Activated CD8-positive, alpha-beta memory T cell treated with anti-CD3 and anti-CD28 coated beads for 36 hours (primary cell): ENCODE measurements around the gene USP7. TPM values are rescaled to one million over a fixed set of nuclear protein-coding genes. Genes with fewer than 3 reads are reported as not detected.

ENCODE experiments used
- CTCF ChIA-PET: fragments of 350-600 bp; sonication (Branson Sonifier 250); formaldehyde crosslinking; loops from one replicate; lab custom pipeline; 2021; ENCODE audit warnings: antibody characterized with exemption; lab: Charles Lee
- POLR2A ChIA-PET: fragments of 350-600 bp; sonication (Branson Sonifier 250); formaldehyde crosslinking; loops from one replicate; lab custom pipeline; 2021; ENCODE audit warnings: antibody characterized with exemption; lab: Charles Lee
- total RNA-seq, 2 experiments: library from RNA; stranded (reverse); gene quantifications; one replicate each; pipeline ENCODE4 v1.2.3, GENCODE V29; 2021

Gene USP7
- total RNA-seq: 100 to 1,000 TPM; 192 to 209 TPM

DNA sequence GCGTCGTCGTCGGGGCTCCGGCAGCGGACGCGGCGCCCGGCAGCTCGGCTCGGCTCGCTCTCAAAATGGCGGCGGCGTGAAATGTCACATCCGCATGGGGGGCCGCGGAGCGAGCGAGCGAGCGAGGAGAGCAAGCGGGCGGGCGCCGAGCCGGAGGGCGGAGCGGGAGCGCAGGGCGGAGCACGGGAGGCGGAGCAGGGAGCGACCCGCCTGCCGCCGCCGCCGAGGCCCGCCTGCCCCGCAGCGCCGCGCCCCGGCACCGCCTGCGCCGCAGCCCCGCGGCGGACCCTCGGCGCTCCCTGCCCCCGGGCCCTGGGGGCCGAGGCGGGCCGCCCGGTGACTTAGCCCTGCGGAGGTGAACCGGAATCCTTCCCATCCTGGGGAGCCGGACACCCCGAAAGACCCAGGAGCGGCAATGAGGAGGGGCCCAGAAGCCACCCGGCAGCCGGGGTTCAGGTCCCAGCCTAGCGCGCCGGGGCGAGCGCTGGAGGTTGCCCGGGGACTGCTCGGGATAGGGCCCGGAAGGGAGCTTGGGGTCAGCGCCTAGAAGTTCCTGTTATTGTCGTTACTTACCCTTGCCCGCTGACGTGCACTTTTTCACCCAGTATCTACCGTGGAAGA is at the start of gene USP7:
TSS of gene USP7 (minus strand) at position 86 of the 621 bp plus-strand sequence. CDS start 621 bp downstream, outside the sequence.
- ChIA-PET POLR2A (interaction anchor here (0.5 to 1.3 kb wide), 7 partner anchors 24 to 139 kb away, joined by 3 to 7 read pairs (median 3); partner anchors contain the start of genes CARHSP1 and HAPSTR1), CTCF (interaction anchor here (0.9 kb wide), 1 partner anchor 90 kb away, joined by 3 read pairs; no protein-coding TSS in a partner anchor)

DNA sequence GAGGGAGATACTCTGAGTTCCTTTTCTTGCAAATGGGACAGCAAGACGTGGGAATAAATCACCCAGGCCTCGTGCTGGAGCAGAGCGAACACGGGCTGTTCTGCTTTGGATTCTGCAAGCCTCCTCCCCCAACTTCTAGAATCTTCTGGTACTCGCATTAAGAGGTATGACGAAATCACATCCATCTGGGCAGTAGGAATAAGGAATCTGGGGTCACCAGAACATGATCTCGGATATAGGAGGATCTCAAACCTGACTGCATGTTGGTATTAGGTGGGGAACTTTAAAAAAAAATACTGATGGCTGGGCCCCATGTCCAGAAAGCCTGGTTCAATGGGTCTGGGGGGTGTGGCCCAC is 49.8 kb upstream of the USP7 start:
- CTCF ChIA-PET: interaction anchor here (0.8 to 1.2 kb wide), 2 partner anchors 102 to 133 kb away, joined by 3 read pairs; no protein-coding TSS in a partner anchor
- POLR2A ChIA-PET: no interaction called here

- POLR2A ChIA-PET: no interaction called here
- CTCF ChIA-PET: interaction anchor here (0.8 to 1.2 kb wide), 2 partner anchors 101 to 133 kb away, joined by 3 read pairs; no protein-coding TSS in a partner anchor
Measured at GRCh38 chr16:9012848-9013507, 49.3 kb upstream of the USP7 start.

DNA sequence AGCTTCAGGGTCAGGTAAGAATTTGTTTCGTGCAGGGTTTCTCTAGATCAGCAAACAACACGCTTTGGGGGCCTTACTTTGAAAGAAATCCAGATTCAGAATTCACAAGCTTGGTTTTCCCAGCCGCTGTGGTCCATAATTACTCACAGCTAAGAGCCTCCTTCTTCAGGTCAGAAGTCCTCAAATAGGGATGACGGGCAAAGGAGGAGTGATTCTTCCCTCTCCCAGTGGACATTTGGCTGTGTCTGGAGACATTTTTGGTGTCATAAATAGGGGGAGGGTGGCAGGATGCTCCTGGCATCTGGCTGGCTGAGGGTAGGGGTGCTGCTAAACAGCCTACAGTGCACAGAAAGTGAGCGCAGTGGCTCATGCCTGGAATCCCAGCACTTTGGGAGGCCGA is 48.6 kb upstream of the USP7 start:
- ChIA-PET POLR2A (no interaction called here), CTCF (interaction anchor here (1.2 kb wide), 1 partner anchor 101 kb away, joined by 3 read pairs; no protein-coding TSS in a partner anchor)

DNA sequence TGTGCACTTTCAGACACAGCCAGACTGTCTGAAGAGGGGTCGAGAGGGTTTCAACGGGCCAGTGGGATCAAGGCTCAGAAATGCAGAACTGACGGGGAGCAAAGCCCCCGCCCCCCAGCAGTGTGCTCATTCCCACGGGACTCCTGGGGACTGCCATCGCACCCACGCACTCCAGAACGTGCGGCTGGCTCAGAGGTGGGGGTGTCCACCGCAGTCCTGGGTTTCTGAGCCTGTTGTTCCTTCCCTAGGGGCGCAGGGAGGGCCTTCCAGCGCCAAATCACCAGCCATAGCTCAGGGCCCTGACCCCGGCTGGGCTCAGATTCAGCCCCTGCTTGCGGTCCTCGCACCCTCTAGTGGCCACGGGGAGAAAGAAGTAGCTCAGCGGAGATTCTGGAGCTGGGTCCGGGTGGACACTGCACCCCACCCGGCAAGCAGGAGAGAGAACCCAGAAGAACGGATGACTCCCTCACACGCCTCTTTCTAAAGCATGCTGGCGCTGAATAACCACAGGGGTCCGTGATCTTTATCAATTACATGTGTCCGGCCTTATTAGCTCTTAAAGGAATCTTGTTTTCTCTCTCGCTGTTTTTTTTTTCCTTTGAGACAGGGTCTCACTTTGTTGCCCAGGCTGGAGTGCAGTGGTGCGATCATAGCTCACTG is 45.0 kb upstream of the USP7 start:
- POLR2A ChIA-PET: interaction anchor here (0.5 to 0.9 kb wide), 3 partner anchors 9 to 325 kb away, joined by 4 to 5 read pairs (median 4); no protein-coding TSS in a partner anchor
- CTCF ChIA-PET: interaction anchor here (0.7 to 2.3 kb wide), 15 partner anchors 9 to 129 kb away, joined by 3 to 7 read pairs (median 5); no protein-coding TSS in a partner anchor

DNA sequence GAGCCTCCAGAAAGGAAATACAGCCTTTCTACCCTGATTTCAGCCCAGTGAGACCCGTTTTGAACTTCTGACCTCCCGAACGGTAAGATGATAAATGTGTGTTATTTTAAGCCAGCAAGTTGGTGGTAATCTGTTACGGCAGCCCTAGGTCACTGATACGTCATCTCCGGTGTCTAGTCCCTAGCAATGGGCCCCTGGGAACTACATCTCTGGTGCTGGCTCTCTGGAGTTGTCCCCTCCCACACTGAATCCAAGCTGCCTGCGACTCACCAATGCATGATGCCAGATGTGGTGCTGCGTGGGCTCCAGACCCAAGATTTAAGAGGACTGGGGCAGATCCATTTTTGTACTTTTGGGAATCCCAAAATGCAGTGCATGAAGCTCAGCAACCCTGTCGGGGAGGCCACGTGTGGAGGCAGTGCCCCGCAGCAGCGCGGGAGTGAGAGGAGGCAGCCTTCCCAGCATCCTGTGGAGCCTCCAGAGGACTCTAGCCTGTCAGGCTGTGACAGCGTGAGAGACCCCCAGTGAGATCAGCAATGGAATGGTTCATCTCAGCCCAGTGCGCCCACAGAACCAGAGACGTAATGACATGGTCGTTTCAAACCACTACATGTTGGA is 43.6 kb upstream of the USP7 start:
- CTCF ChIA-PET: interaction anchor here (1.3 to 1.7 kb wide), 2 partner anchors 71 to 128 kb away, joined by 3 to 7 read pairs; no protein-coding TSS in a partner anchor
- POLR2A ChIA-PET: no interaction called here

- CTCF ChIA-PET: interaction anchor here (1.2 to 1.4 kb wide), 2 partner anchors 15 to 29 kb away, joined by 3 to 5 read pairs; no protein-coding TSS in a partner anchor
- POLR2A ChIA-PET: no interaction called here
Measured at GRCh38 chr16:9004183-9004582, 40.5 kb upstream of the USP7 start.

- ChIA-PET CTCF (interaction anchor here (1.2 to 1.4 kb wide), 2 partner anchors 16 to 29 kb away, joined by 3 to 5 read pairs; no protein-coding TSS in a partner anchor), POLR2A (no interaction called here)
Measured at GRCh38 chr16:9003763-9004162, 40.1 kb upstream of the USP7 start.

DNA sequence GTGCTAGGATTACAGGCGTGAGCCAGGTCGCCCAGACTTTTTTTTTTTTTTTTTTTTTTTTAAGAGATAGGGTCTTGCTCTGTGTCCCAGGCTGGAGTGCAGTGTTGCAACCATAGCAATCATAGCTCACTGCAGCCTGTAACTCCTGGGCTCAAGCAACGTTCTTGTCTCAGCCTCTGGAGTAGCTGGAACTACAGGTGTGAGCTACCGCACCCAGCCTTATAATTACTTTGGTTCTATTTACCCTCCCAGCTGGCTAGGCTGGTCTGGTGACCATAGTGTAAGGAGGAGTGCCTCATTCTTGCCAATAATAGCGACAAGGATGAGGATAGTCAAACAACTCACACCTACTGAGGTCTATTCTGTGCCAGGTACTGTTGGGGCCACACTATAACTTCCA is 39.6 kb upstream of the USP7 start:
- POLR2A ChIA-PET: no interaction called here

GRCh38 chr16:9002042-9002441 is 38.3 kb upstream of the USP7 start:
- ChIA-PET CTCF (interaction anchor here (0.6 to 0.9 kb wide), 3 partner anchors 80 to 352 kb away, joined by 3 to 4 read pairs (median 3); no protein-coding TSS in a partner anchor), POLR2A (no interaction called here)

More for the DNA sequence above, 39.6 kb upstream of the USP7 start:
- CTCF ChIA-PET: no interaction called here

- ChIA-PET POLR2A (no interaction called here), CTCF (interaction anchor here (2.0 kb wide), 1 partner anchor 8 kb away, joined by 6 read pairs; no protein-coding TSS in a partner anchor)
Measured at GRCh38 chr16:9000664-9001063, 37.0 kb upstream of the USP7 start.

- ChIA-PET CTCF (interaction anchor here (0.7 to 2.0 kb wide), 2 partner anchors 9 to 1137 kb away, joined by 3 to 6 read pairs; no protein-coding TSS in a partner anchor), POLR2A (interaction anchor here (0.7 kb wide), 1 partner anchor 9 kb away, joined by 5 read pairs; no protein-coding TSS in a partner anchor)
Measured at GRCh38 chr16:8999800-9000199, 36.1 kb upstream of the USP7 start.

DNA sequence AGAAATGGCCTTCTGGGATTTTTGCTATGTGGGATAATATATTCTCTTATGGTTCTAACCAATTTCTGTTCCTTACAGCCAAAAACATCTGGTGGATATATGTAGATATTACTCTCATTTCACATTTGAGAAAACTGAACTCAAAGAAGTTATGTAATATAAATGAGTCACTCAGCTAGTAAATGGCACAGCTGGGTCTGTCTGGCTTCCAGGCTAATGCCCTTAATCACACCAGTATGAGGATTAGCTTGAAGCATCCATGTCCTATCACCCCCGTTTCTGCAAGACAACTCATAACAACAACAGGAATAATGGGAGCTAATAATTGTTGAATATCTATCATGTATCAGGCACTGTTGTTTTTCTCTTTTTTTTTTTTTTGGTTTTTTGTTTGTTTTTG is 34.4 kb upstream of the USP7 start:
- ChIA-PET POLR2A (no interaction called here), CTCF (no interaction called here)

DNA sequence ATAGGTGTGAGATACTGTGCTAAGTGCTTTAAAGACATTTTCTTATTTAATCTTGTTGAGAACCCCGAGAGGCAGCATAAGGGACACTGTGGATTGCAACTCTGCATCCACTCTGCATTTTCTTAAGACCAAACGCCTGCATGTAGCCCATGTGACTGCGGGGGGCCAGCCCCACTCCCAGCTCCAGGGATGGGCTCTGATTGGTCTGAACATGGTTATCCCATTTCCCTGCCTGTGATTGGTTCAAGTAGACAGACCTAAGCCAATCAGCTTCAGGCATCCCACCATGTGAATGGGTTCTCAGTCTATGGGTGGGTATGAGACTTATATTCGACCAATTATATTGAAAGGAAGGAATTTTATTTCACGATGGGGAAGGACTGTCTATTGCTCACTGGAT is 33.2 kb upstream of the USP7 start:
- ChIA-PET POLR2A (no interaction called here), CTCF (interaction anchor here (1.3 kb wide), 1 partner anchor 12 kb away, joined by 5 read pairs; no protein-coding TSS in a partner anchor)

- POLR2A ChIA-PET: no interaction called here
Measured at GRCh38 chr16:8990445-8990844, 26.7 kb upstream of the USP7 start.

DNA sequence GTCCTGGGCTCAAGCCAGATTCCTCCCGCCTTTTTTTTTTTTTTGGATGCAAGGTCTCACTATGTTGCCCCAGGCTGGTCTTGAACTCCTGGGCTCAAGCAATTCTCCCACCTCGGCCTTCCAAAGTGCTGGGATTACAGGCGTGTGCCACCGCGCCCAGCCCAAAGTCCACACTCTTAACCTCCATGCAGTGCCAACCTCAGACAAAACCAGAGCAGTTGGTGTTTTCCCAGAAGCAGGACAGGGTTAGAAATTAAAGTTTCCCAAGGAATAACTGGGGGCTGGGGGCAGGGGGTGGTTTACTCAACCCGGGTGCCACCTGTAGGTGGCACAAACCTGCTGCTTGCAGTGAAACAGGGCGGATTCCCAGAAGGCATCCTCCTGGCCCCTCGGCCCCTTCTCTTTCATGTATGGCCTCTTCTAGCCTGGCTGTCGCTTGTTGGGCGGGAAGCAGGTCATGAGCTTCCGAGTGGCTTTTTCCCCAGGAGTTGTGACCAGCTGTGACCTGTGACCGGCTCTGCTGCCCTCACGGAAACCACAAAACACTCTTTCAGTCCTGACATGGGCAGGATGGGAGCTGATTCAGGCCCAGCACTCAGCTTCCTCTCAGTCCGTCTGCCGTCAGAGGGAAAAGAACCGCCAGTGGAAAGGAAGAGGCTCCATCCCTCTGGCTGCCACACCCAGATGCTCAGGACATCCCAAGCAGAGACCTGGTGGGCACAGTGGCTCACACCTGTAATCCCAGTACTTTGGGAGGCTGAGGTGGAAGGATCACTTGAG is 25.6 kb upstream of the USP7 start:
- CTCF ChIA-PET: interaction anchor here (0.8 to 0.9 kb wide), 2 partner anchors 23 to 51 kb away, joined by 3 read pairs; no protein-coding TSS in a partner anchor

More at GRCh38 chr16:8990445-8990844, 26.7 kb upstream of the USP7 start:
- CTCF ChIA-PET: interaction anchor here (0.9 kb wide), 1 partner anchor 18 kb away, joined by 4 read pairs; no protein-coding TSS in a partner anchor

GRCh38 chr16:8986818-8987191 is 23.1 kb upstream of the USP7 start:
- POLR2A ChIA-PET: no interaction called here
- CTCF ChIA-PET: no interaction called here

More for the DNA sequence above, 25.6 kb upstream of the USP7 start:
- POLR2A ChIA-PET: no interaction called here

GRCh38 chr16:8986111-8986510 is 22.4 kb upstream of the USP7 start:
- CTCF ChIA-PET: no interaction called here

More at GRCh38 chr16:8986111-8986510, 22.4 kb upstream of the USP7 start:
- POLR2A ChIA-PET: no interaction called here
